Measurements from ENCODE around the gene BIRC2.

Gene BIRC2

DNA sequence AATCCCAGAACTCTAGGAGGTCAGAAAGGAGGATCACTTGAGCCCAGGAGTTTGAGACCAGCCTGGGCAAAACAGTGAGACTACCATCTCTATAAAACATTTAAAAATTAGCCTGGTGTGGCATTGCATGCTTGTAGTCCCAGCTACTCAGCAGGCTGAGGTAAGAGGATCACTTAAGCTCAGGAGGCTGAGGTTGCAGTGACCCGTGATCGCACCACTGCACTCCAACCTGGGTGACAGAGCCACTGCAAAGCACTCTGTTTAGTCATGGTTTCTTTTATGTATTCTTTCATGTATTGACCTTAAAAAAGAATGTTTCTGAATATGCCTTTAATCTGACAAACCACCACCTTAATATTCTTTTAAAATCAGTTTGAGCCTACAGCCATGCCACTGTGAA is 52.2 kb downstream of the BIRC2 start:
- in situ Hi-C loops (cut with HindIII; ENCODE audit: low sequenced_read_pairs) = no loop called here

DNA sequence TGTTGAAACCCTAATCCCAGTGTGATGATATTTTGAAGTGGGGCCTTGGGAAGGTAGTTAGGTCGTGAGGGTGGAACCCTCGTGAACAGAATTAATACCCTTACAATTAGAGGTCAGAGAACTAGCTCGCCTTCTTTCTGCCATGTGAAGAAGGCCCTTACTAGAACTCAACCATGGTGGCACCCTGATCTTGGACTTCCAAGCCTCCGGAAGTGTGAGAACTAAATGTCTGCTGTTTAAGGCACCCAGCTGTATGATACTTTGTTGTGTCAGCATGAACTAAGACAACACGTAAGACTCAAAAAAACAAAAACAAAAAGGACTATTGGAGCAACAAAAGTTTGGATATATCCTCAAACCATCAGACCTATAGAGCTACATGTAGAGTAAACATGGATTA is 53.6 kb downstream of the BIRC2 start:
- in situ Hi-C loops (cut with HindIII; ENCODE audit: low sequenced_read_pairs) = no loop called here

DNA sequence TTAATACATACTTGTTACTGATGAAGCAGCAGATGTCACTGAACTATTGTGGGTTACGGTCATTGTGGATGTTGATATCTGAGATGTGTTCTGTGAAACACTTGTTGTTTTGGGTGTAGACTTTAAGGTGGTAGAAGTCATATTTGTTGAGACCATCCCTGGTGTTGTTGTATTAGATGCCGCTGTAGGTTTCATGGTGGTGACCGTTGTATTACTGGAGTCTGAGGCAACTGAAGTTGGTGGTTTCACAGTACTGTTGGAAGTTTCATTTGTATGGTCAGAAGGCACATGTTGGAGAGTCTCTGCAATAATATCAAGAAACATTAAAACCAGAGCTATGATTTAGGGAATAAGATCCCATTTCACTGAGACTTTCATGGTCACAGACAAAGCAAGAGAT is 54.9 kb downstream of the BIRC2 start:
- in situ Hi-C loops (cut with HindIII; ENCODE audit: low sequenced_read_pairs) = no loop called here

DNA sequence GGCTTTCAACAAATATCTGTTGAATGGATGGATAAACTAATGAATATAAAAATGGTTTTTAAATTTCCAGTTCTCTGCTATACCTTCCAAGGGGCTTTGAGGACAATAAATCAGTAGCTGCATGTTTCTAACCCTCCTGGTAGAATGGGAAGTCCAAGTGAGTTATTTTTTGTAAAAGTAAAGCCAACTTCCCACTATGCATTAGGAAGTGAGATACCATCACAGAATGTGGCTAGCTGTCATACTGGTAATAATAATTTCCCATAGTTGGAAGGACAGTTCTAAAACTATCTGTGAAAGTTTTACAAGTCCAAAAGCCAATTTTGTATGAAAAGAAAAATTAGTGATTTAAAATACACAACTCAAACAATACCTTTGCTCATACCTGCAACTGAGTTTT is 55.5 kb downstream of the BIRC2 start:
- in situ Hi-C loops (cut with HindIII; ENCODE audit: low sequenced_read_pairs) = no loop called here

DNA sequence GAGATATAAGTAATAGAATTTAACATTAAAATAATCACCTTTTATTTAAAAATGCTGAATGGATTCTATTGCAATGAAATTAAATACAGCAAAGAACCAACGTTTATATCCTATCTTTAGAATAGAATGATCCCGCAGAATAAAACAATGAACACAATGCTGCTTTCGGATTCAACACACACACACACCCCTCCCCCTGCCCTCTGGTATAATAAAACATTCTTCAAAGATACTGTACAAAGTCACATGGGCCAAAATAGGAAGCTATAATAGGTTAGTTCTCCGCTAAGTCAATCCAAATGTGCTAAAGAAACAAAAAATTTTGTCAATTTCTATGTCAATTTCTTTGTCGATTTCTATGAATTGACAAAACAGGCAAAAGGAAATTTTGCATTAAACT is 58.5 kb downstream of the BIRC2 start:
- in situ Hi-C loops (cut with HindIII; ENCODE audit: low sequenced_read_pairs) = loop anchor here (5.0 kb wide), 1 partner anchor 57 kb away; no protein-coding TSS in a partner anchor

DNA sequence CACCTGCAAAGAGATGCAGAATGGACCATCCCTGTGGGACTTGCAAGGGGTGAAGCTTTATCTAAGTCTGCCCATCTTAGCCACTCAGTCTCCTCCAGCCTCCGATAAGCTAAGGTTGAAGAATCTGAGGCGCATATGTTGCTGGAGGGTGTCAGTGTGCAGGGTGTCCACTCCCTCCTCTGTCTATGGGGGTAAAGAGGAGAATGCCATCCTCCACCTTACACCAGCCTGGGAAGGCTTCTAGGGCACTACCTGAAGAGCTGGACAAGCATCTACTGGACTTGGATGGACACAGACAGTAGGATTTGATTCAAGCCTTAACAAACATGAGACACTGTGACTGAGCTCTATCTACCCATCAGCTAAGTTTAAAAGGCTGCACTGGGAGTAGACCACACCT is 59.1 kb downstream of the BIRC2 start:
- in situ Hi-C loops (cut with HindIII; ENCODE audit: low sequenced_read_pairs) = loop anchor here (5.0 kb wide), 1 partner anchor 56 kb away; no protein-coding TSS in a partner anchor

DNA sequence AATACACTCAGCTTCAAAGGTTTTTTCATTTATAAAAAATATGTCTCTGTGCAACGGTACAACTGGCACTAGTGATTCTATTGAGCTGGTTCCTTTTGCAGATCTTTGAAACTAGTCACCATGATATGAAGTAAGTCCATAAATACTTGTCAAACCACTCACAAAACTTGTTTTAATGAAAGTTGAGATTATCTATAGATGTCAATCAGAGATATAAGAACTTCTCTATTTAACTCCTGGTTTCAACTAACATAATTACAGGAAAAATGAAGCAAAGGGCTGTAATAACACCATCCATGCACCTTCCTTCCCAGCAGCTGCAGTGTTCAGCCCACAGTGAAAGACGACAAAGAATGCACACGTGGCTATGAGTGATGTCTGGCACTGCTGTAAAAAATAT is 60.9 kb downstream of the BIRC2 start:
- in situ Hi-C loops (cut with HindIII; ENCODE audit: low sequenced_read_pairs) = loop anchor here (5.0 kb wide), 1 partner anchor 54 kb away; no protein-coding TSS in a partner anchor

DNA sequence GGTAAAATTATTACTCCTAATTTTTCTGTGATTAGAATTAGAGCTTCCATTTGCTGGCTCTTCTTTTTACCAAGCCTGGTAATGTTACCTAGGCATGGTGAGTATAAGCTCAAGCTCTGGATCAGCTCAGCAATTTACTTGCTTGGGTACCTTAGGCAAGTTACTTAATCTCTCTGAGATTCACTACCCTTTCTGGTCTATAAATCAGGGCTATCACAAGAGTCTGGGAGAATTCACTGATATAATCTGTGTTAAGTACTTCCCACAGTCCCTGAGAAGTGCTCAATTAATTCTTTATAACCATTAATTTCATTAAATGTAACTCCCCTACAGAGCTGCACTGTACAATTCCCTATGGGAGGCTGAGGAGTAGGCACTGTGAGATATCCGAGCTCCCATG is 61.3 kb downstream of the BIRC2 start:
- in situ Hi-C loops (cut with HindIII; ENCODE audit: low sequenced_read_pairs) = loop anchor here (5.0 kb wide), 1 partner anchor 54 kb away; no protein-coding TSS in a partner anchor

DNA sequence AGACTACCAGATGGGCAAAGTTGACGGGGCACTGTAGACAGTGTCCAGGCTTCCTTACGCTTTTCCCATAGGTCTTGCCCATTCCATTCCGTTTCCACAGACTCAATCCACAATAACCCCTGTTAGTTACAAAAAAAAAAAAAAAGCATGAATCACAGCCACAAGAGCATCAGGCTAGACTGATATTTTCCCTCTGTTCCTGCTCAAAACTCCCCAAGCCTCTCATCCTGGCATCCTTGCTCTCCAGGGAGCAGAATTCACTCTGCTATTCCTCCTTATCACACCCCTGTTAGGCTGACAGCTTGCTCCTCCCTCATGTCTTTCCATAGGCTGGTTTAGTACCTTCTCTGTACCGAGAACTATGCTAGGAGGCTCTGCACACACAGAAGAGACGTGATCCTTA is 63.4 kb downstream of the BIRC2 start:
- in situ Hi-C loops (cut with HindIII; ENCODE audit: low sequenced_read_pairs) = no loop called here

DNA sequence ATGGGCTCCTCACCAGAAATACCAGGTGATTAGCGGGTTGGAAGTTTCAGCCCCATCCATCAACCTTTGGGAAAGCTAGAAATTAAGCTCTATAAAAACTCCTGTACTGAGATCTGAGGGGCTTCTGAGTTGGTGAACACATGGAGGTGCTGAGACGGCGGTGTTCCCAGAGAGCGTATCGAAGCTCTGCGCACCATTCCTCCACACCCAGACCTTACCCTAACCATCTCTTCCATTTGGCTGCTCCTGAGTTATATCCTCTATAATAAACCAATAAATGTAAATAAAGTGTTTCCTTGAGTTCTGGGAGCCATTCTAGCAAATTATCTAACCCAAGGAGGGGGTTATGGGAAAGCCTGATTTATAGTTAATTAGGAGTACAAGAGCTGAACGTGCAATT is 64.1 kb downstream of the BIRC2 start:
- in situ Hi-C loops (cut with HindIII; ENCODE audit: low sequenced_read_pairs) = no loop called here

DNA sequence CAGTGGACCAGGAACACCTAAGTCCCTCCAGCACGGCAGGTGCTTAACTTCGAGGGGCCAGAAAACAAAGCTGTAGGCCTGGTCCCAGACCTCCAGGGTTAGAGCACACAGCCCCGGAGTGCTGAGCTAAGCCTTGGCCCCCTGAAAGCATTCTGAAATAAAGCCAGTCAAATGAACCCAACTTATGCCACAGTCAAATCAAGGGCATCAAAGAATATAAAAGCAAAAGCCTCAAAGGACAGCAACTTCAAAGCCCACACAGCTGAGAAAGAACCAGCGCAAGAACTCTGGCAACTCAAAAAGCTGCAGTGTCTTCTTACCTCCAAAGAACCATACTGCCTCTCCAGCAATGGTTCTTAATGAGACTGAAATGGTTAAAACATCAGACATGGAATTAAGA is 66.5 kb downstream of the BIRC2 start:
- in situ Hi-C loops (cut with HindIII; ENCODE audit: low sequenced_read_pairs) = no loop called here

DNA sequence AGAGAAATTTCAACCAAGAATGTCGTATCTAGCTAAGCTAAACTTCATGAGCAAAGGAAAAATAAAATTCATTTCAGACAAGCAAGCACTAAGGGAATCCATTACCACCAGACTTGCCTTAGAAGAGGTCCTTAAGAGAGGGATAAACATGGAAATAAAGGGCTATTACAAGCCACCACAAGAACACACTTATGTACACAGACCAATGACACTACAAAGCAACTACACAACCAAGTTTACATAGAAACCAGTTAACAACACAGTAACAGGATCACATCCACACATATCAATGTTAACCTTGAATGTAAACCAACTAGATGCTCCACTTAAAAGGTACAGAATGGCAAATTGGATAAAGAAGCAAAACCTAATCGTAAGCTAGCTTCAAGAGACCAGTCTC is 67.5 kb downstream of the BIRC2 start:
- in situ Hi-C loops (cut with HindIII; ENCODE audit: low sequenced_read_pairs) = no loop called here

DNA sequence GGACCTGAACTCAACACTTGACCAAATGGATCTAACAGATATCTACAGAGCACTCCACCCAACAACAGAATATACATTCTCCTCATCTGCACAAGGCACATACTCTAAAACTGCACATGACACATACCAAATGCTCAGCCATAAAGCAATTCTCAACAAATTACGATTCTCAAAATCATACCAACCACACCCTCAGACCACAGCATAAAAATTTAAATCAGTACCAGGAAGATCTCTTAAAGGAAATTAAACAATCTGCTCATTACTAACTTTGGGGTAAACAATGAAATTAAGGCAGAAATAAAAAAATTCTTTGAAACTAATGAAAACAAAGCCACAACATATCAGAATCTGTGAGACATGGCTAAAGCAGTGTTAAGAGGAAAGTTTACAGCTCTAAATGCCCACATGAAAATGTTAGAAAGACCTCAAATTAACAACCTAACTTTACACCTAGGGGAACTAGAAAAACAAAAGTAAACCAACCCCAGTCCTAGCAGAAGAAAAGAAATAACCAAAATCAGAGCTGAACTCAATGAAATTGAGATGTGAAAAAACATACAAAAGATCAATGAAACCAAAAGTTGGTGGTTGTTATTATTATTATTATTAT is 68.4 kb downstream of the BIRC2 start:
- in situ Hi-C loops (cut with HindIII; ENCODE audit: low sequenced_read_pairs) = no loop called here

DNA sequence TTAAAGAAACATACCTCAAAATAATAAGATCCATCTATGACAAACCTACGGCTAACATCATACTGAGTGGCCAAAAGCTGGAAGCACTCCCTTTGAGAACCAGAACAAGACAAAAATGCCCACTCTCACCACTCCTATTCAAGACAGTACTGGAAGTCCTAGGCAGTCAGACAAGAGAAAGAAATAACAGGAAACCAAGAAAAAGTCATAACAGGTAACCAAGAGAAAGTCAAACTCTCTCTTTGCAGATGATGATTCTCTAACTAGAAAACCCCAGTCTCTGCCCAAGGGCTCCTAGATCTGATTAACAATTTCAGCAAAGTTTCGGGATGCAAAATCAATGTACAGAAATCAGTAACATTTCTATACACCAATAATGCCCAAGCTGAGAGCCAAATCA is 70.0 kb downstream of the BIRC2 start:
- in situ Hi-C loops (cut with HindIII; ENCODE audit: low sequenced_read_pairs) = no loop called here

DNA sequence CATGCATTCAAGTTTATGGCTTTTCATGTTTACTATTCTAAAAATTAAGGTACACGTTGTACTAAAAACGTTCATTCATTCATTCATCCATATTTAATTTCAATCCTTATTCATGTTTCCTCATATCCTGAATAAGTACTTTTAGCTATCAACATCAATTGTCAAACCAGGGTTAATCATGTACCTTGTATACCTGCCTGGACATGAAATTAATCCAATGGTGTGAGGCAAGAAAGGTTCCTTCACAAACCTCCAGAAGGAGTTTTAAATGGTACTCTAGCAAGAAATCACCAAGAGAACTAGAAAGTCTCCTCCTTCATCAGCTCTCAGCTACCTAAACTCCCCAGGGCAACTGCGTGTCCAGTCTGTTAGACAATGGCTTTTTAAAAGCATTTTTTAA is 72.2 kb downstream of the BIRC2 start:
- in situ Hi-C loops (cut with HindIII; ENCODE audit: low sequenced_read_pairs) = no loop called here

DNA sequence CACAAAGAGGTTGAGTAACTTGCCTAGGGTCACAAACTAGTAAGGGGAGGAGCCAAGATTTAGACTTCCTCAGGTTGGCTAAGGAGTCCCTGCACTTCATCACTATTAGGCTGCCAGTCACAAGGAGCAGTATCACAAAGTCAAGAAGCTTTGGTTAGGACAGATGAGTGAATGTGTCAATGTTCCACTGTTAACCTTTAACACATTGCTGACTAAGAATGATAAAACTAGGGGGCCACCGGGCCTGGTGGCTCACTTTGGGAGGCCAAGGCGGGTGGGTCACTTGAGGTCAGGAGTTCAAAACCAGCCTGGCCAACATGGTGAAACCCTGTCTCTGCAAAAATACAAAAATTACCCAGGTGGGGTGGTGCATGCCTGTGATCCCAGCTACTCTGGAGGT is 73.5 kb downstream of the BIRC2 start:
- in situ Hi-C loops (cut with HindIII; ENCODE audit: low sequenced_read_pairs) = no loop called here

DNA sequence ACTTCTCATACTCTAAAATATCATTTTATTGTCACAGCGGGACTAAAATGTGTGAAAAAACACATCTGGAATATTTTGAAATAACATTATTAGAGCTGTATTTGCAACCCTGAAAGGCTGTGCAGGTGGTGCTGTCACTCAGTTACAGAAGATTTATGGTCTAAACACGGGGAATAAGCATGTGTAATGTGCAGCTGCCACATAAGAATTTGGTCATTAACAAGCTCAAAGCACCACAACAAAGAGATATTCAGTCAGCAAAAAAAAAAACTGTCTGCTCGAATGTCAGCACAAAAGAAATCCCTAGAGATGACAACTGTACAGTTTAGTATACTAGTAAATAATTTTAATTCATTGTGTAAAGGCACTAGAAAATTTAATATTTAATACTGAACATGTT is 74.2 kb downstream of the BIRC2 start:
- in situ Hi-C loops (cut with HindIII; ENCODE audit: low sequenced_read_pairs) = no loop called here

DNA sequence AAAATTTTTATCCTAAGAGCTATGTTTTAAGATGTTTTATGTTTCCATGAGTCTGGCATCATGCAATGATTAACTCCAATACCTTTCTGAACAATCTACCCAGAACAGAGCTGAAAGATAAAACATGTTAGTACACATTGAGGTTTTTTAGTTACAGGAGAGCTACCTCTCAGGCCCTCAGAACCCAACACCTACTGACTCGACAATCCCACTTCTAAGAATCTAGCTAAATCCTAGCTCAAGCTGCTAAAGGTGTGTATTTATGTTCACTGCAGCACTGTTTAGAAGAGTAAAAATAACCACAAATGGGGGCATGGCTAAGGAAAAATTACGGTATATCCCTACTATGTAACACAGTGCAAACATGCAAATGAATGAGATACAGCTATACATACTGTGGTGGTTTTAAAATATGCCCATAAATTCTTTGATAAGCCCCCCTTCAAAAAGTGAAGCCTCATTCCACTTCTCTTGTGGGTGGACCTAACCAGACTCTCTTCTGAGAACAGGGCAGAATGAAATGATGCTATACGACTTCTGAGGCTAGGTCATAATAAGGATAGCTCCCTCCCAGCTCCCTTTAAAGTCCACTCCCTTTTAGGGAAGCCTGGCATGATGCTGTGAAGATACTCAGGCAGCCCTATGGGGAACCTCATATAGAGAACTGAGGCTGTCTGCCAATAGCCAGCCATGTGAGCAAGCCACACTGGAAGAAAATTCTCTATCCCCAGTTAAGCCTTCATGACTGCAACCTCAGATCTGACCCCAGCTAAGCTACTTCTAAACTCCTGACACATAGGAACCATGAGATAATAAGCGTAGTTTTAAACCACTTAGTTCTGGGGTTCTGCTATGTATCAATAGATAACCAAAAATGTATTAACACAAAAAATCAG is 76.1 kb downstream of the BIRC2 start:
- in situ Hi-C loops (cut with HindIII; ENCODE audit: low sequenced_read_pairs) = no loop called here

DNA sequence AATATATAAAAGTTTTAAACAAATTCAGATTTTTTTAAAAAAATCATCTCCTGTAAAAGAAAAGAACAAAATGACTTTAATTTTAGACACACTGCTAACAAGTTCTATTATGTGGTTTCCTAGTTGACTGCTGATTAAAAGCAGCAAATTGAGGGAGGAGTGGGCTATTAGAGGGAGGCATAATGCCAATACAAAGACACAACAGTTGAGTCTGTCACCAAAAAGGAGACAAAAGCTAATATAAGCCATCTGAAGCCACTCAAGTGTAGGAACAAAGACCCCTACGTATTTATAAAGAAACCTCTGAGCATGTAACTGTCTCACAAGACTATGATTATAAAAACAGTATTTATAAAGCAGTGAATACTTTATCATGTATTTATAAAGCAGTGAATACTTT is 76.9 kb downstream of the BIRC2 start:
- in situ Hi-C loops (cut with HindIII; ENCODE audit: low sequenced_read_pairs) = no loop called here

DNA sequence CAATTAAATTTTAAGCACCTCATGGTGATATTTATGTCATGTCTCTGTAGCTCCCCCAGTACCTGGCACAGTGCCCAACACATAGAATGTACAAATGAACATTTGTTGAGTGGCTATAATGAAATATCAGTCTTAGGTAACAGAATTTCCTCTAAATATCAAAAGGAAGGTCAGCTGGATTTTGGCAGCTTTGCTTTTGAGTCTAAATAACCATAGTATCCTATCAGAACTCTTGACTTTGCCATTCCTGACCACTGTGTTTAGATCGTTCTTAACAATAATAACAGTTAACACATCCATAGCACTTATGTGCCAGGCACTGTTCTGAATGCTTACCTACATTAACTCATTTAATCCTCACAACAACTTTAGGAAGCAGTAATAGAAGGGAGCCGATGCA is 79.0 kb downstream of the BIRC2 start:
- in situ Hi-C loops (cut with HindIII; ENCODE audit: low sequenced_read_pairs) = no loop called here

DNA sequence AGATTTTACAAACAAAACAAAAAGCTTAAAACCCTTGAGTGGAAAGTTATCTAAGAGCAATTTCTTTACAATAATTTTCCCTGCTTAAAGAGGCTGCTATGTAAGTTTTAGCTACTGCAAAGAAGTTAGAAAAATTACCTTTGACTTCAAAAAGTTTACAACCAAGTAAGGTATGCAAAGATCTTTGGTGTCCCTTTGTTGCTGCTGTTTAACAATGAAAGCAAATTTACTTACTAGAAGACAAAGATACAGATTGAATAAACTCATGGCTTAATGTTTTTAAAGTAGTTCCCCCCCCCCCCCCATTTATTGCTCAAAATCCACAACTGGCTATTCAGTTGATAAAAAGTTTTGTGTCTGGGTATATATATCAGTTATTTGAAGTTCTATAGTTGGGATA is 79.6 kb downstream of the BIRC2 start:
- in situ Hi-C loops (cut with HindIII; ENCODE audit: low sequenced_read_pairs) = no loop called here

DNA sequence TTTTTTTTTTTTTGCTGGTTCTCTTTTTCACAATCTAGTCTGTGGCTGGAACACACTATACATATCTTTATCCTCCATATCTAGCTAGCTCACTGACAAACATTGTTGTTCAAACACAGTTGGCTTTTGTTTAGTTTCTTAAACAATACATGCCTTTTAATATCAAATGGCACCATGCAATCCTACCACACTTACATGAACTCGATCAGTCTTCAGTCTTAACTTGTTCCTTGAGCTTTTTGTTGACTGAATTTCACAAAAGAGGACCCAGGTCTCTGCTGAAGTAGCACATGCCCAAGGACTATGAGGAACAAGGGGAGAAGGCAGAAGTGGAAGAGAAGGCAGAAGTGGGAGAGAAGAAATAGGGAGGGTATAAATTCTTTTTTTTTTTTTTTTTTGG is 80.1 kb downstream of the BIRC2 start:
- in situ Hi-C loops (cut with HindIII; ENCODE audit: low sequenced_read_pairs) = no loop called here
